ENCODE data around the gene IRF6. TPM values are rescaled to one million over a fixed set of nuclear protein-coding genes. Genes with fewer than 3 reads are reported as not detected.

IRF6 gene
- 1 to 10 TPM; 1.7 to 2.0 TPM for total RNA-seq

GRCh38 chr1:209805875-209806760 lies at the start of gene IRF6:
TSS of gene IRF6 (minus strand) at chr1:209806142. CDS start at chr1:209801413, 4,729 bp downstream.
- Mint-ChIP-seq H3K4me3 (peak within 1 kb of the TSS; percentile 91), H3K9me3 (no peaks in the 10 kb centered on the region), H3K4me1 (peaks cover 7% of the 10 kb centered on the region), H3K27ac (peak within 1 kb of the TSS; percentile 91), H3K36me3 (no peaks in the 10 kb centered on the region), H3K27me3 (peaks cover 2% of the 10 kb centered on the region)
- peak; percentile 82 for DNase-seq
- ATAC-seq (ENCODE audit: low read depth): peak; percentile 84
- POLR2A ChIA-PET: interaction anchor here (0.6 to 2.0 kb wide), 5 partner anchors 19 to 117 kb away, joined by 3 to 14 read pairs (median 4); partner anchors contain the start of gene UTP25

DNA sequence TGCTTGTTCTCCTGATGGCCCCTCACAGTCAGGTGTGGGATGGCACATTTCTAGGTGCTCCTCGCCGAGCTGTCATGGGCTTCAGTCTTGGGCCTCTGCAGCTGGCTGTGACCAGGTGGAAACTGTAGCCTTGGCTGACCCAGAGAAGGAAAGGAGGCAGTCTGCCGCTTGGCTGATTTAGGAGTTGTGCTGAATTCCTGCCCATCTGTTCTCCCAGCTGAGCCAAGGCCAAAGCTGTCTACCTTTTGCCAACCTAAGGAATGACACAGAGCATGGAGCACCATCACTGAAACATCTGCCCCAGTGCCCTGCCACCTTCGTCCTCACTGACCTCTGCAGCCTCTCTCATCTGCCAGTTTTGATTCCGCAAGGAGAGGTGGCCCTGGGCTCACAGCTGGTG lies 49.7 kb upstream of the IRF6 start:
- Mint-ChIP-seq H3K36me3 (peaks cover 2% of the 10 kb centered on the region), H3K4me3 (no peak overlapping the region), H3K27ac (no peak overlapping the region), H3K27me3 (no peaks in the 10 kb centered on the region), H3K9me3 (no peaks in the 10 kb centered on the region), H3K4me1 (peaks cover 2% of the 10 kb centered on the region)
- DNase-seq (no peak), ATAC-seq (ENCODE audit: low read depth) (no peak)
- POLR2A ChIA-PET: no interaction called here

- Mint-ChIP-seq H3K4me3 (no peak overlapping the region), H3K4me1 (peaks cover 2% of the 10 kb centered on the region), H3K9me3 (no peaks in the 10 kb centered on the region), H3K36me3 (peaks cover 2% of the 10 kb centered on the region), H3K27me3 (no peaks in the 10 kb centered on the region), H3K27ac (no peak overlapping the region)
- POLR2A ChIA-PET: interaction anchor here (0.6 kb wide), 1 partner anchor 10 kb away, joined by 3 read pairs; no protein-coding TSS in a partner anchor
- ATAC-seq (ENCODE audit: low read depth) (no peak), DNase-seq (no peak)
Measured at GRCh38 chr1:209855006-209855405, 49.1 kb upstream of the IRF6 start.

DNA sequence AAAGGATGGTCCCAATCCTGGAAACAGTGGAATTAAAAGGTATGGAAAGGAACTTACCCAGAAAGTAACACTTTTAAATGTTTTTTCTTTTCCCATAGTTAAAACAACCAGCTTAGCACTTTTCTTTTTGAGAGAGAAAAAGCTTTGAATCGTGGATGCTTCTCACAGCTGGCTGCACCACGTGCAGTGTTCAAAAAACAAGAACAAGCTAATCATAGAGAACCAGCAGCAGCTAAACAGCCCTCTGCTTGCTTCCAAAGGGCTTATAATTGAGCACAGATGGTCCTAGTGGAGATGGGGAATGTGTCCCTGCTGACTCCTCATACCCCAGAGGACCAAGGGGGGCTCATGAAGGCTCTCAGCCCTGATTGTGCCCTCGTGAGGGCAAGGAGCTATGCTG lies 48.3 kb upstream of the IRF6 start:
- no peak overlapping the region for H3K4me3 Mint-ChIP-seq
- POLR2A ChIA-PET: no interaction called here
- no peak for ATAC-seq (ENCODE audit: low read depth)
- H3K4me1 Mint-ChIP-seq: peaks cover 2% of the 10 kb centered on the region
- no peaks in the 10 kb centered on the region for H3K27me3 Mint-ChIP-seq
- DNase-seq: no peak
- peaks cover 2% of the 10 kb centered on the region for H3K36me3 Mint-ChIP-seq
- no peak overlapping the region for H3K27ac Mint-ChIP-seq
- H3K9me3 Mint-ChIP-seq: no peaks in the 10 kb centered on the region

- no peaks in the 10 kb centered on the region for H3K9me3 Mint-ChIP-seq
- H3K4me3 Mint-ChIP-seq: no peak overlapping the region
- H3K27me3 Mint-ChIP-seq: no peaks in the 10 kb centered on the region
- no peak for ATAC-seq (ENCODE audit: low read depth)
- POLR2A ChIA-PET: no interaction called here
- peaks cover 2% of the 10 kb centered on the region for H3K36me3 Mint-ChIP-seq
- DNase-seq: no peak
- peaks cover 2% of the 10 kb centered on the region for H3K4me1 Mint-ChIP-seq
- H3K27ac Mint-ChIP-seq: no peak overlapping the region
Measured at GRCh38 chr1:209853676-209854075, 47.7 kb upstream of the IRF6 start.

GRCh38 chr1:209850342-209850979 lies 44.5 kb upstream of the IRF6 start:
- Mint-ChIP-seq H3K27ac (no peak overlapping the region), H3K27me3 (no peaks in the 10 kb centered on the region), H3K36me3 (peaks cover 6% of the 10 kb centered on the region), H3K4me1 (peaks cover 4% of the 10 kb centered on the region), H3K4me3 (no peak overlapping the region), H3K9me3 (no peaks in the 10 kb centered on the region)
- DNase-seq (peak; percentile 34), ATAC-seq (ENCODE audit: low read depth) (no peak)
- POLR2A ChIA-PET: no interaction called here

GRCh38 chr1:209849388-209849787 lies 43.4 kb upstream of the IRF6 start:
- Mint-ChIP-seq H3K27ac (no peak overlapping the region), H3K27me3 (no peaks in the 10 kb centered on the region), H3K36me3 (peaks cover 6% of the 10 kb centered on the region), H3K4me1 (peaks cover 2% of the 10 kb centered on the region), H3K4me3 (no peak overlapping the region), H3K9me3 (no peaks in the 10 kb centered on the region)
- POLR2A ChIA-PET: no interaction called here
- DNase-seq: no peak
- ATAC-seq (ENCODE audit: low read depth): no peak

DNA sequence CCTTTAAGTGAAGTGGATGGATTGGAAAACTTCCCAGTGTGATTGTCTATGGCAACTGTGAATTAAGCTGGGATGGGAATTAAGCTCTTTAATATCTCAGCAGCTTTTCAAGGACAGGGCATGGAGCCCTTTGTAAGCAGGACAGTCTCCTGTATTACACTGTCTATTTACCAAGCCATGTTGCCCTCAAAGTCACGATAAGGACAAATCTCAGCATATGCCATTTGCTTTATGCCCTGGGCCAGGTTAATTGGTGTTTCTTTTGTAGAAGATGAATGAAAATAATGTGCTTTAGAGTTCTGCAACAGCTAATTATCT lies 39.4 kb upstream of the IRF6 start:
- POLR2A ChIA-PET: interaction anchor here (0.7 kb wide), 1 partner anchor 10 kb away, joined by 3 read pairs; no protein-coding TSS in a partner anchor
- no peak overlapping the region for H3K27ac Mint-ChIP-seq
- peaks cover 11% of the 10 kb centered on the region for H3K36me3 Mint-ChIP-seq
- H3K27me3 Mint-ChIP-seq: no peaks in the 10 kb centered on the region
- H3K4me3 Mint-ChIP-seq: no peak overlapping the region
- no peaks in the 10 kb centered on the region for H3K9me3 Mint-ChIP-seq
- no peak for ATAC-seq (ENCODE audit: low read depth)
- H3K4me1 Mint-ChIP-seq: peaks cover 2% of the 10 kb centered on the region
- DNase-seq: no peak

DNA sequence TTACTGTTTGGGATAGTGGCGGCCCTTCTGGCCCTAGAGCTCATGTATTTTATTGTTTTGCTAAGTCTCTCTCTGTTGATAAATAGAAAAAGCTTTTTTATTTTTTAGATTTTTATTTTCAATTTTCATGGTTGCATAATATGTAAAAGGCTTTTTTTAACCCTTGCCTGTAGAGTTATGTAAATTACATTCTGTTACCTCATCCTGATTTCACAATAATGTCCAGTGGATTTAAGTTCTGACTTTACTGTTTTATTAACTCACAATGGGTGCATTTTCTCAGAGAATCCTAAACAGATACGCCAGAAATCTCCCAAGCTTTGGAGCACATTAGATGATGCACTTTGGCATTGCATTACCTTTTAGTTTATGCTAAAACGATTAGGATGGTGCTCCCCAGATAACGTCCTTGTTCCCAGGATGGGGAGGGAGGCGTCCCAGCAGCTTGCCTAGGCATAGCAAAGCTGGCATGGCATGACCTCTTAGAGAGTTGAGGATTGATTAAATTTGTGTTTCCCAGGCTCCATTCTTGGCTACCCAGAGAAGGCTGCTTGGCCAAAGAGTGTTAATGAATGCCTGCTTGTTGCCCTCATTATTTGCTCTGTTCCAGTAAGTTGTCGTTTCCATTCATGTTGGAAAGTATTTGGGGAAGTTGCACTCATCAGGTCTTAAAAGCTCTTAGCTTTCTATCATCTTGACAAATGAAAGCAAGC lies 38.9 kb upstream of the IRF6 start:
- ATAC-seq (ENCODE audit: low read depth): no peak
- DNase-seq: no peak
- Mint-ChIP-seq H3K4me3 (no peak overlapping the region), H3K27me3 (no peaks in the 10 kb centered on the region), H3K36me3 (peaks cover 14% of the 10 kb centered on the region), H3K9me3 (no peaks in the 10 kb centered on the region), H3K27ac (no peak overlapping the region), H3K4me1 (peaks cover 2% of the 10 kb centered on the region)
- POLR2A ChIA-PET: interaction anchor here (0.7 kb wide), 1 partner anchor 10 kb away, joined by 3 read pairs; no protein-coding TSS in a partner anchor

DNA sequence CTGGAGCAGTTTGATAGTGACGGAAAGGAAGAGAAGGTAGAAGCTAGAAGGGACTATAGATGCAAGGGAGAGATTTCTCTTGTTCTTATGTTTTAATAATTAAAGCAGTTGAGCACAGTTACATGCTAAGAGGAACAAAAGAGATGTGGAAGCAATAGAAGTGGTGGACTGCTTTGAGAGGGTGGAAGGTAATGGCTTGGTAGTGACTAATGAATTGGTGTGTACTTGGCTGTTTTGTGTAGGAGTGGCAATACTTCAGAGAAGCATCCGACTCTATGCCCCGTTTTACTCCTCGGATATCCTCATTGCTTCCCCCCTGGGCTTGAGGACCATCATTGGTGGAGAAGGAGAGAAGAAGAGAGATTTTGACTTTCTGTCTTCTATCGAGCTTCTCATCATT lies 34.7 kb upstream of the IRF6 start:
- peaks cover 17% of the 10 kb centered on the region for H3K36me3 Mint-ChIP-seq
- H3K4me3 Mint-ChIP-seq: no peak overlapping the region
- DNase-seq (no peak), ATAC-seq (ENCODE audit: low read depth) (no peak)
- H3K27ac Mint-ChIP-seq: no peak overlapping the region
- POLR2A ChIA-PET: no interaction called here
- peaks cover 2% of the 10 kb centered on the region for H3K4me1 Mint-ChIP-seq
- no peaks in the 10 kb centered on the region for H3K27me3 Mint-ChIP-seq
- H3K9me3 Mint-ChIP-seq: no peaks in the 10 kb centered on the region

DNA sequence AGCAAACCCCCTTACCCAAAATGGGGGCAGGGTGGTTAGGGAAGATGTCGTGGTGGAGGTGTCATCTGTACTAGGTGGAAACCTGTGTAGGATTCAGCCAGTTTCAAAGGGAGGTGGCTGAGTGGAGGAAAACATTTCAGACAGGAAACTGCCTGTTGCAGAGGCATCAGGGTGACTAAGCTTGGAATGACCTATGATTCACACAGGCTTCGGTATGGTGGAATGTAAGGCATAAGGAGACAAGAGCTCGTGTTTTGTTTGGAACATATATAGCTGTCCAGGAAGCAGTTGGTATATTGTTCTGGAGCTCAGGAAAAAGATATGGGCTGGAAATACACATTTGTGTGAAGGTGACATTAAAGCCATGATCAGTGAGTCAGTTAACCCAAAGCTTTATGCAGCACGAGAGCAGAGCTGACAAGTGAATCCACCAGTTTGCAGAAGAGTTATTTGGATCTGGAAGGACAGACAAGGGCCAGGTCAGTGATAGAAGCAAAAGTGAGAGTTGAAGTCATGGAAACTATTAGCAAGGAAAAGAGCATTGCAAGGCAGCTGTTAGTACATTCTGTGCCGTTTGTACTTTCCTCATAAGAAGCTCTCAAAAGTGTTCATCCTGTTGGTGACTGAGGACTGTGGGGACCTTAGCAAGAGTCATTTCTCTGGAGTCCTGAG lies 34.1 kb upstream of the IRF6 start:
- H3K4me3 Mint-ChIP-seq: no peak overlapping the region
- no peak overlapping the region for H3K27ac Mint-ChIP-seq
- no peak for DNase-seq
- no peaks in the 10 kb centered on the region for H3K9me3 Mint-ChIP-seq
- ATAC-seq (ENCODE audit: low read depth): no peak
- peaks cover 19% of the 10 kb centered on the region for H3K36me3 Mint-ChIP-seq
- POLR2A ChIA-PET: no interaction called here
- H3K27me3 Mint-ChIP-seq: no peaks in the 10 kb centered on the region
- H3K4me1 Mint-ChIP-seq: peaks cover 4% of the 10 kb centered on the region

DNA sequence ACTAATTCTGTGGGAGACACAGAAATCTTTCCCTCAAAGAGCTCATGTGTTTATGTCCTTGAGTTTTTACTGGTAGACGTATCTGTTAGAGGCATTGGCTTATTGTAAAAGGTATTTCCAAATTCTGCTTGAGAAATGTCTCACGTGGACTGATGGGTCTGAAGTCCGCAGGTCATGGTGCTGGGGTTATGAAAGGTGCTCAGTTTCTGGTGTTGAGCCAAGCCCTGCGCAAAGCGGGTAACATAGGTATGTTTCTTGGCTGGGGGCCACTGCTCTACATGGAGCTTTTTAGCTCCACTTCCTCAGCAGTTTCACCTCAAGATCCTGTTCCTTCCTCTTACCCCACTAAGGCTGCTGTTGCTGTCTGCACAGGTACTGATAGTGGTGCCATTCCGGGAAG lies 32.6 kb upstream of the IRF6 start:
- no peak for ATAC-seq (ENCODE audit: low read depth)

GRCh38 chr1:209837671-209838070 lies 31.7 kb upstream of the IRF6 start:
- Mint-ChIP-seq H3K4me3 (no peak overlapping the region), H3K36me3 (peaks cover 32% of the 10 kb centered on the region), H3K27me3 (no peaks in the 10 kb centered on the region), H3K27ac (no peak overlapping the region), H3K4me1 (peaks cover 9% of the 10 kb centered on the region), H3K9me3 (no peaks in the 10 kb centered on the region)
- ATAC-seq (ENCODE audit: low read depth): no peak
- POLR2A ChIA-PET: interaction anchor here (0.7 kb wide), 1 partner anchor 9 kb away, joined by 4 read pairs; the partner anchor contains the start of gene UTP25
- no peak for DNase-seq

More for the DNA sequence above, 32.6 kb upstream of the IRF6 start:
- POLR2A ChIA-PET: no interaction called here
- H3K4me3 Mint-ChIP-seq: no peak overlapping the region
- H3K36me3 Mint-ChIP-seq: peaks cover 27% of the 10 kb centered on the region
- H3K27me3 Mint-ChIP-seq: no peaks in the 10 kb centered on the region
- DNase-seq: no peak
- H3K4me1 Mint-ChIP-seq: peaks cover 9% of the 10 kb centered on the region
- no peaks in the 10 kb centered on the region for H3K9me3 Mint-ChIP-seq
- no peak overlapping the region for H3K27ac Mint-ChIP-seq
